ENCODE results near the gene PPARA. TPM values are rescaled to one million over a fixed set of nuclear protein-coding genes. Genes with fewer than 3 reads are reported as not detected.

Gene PPARA
- total RNA-seq, 1 donor from 2014 or later = 101 TPM

DNA sequence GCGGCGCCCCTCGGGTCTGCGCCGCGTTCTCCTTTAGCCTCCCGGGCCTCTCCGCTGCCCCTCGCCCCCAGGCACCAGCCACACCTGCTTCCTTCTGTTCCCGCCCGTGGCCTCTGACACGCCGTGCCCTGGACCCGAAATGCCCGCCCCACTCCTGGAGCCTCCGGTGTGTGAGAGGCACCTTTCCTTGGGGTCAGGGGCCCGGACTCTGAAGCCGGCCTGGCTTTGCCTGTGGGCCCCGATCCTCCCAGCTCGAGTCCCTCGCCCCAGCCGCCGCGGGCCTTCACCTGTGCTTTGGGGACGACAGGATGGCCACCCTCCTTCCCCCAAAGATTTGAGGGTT, 100.4 kb downstream of the PPARA start:
- no peak for DNase-seq
- Histone ChIP-seq H3K4me1 (peaks cover 64% of the 10 kb centered on the region), H3K36me3 (no peaks in the 10 kb centered on the region), H3K27ac (replicated peaks) (peak overlapping the region; percentile 96), H3K4me3 (peak overlapping the region; percentile 93), H3K27me3 (ENCODE audit: low read depth) (no peaks in the 10 kb centered on the region), H3K9me3 (replicated peaks) (no peaks in the 10 kb centered on the region)
- TF ChIP-seq, protein P1, sequence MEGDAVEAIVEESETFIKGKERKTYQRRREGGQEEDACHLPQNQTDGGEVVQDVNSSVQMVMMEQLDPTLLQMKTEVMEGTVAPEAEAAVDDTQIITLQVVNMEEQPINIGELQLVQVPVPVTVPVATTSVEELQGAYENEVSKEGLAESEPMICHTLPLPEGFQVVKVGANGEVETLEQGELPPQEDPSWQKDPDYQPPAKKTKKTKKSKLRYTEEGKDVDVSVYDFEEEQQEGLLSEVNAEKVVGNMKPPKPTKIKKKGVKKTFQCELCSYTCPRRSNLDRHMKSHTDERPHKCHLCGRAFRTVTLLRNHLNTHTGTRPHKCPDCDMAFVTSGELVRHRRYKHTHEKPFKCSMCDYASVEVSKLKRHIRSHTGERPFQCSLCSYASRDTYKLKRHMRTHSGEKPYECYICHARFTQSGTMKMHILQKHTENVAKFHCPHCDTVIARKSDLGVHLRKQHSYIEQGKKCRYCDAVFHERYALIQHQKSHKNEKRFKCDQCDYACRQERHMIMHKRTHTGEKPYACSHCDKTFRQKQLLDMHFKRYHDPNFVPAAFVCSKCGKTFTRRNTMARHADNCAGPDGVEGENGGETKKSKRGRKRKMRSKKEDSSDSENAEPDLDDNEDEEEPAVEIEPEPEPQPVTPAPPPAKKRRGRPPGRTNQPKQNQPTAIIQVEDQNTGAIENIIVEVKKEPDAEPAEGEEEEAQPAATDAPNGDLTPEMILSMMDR (IDR thresholded peaks at IDR 0.05; ENCODE audit: borderline replicate concordance) = no peak
- intact Hi-C loops (cut with micrococcal nuclease) = no loop called here

DNA sequence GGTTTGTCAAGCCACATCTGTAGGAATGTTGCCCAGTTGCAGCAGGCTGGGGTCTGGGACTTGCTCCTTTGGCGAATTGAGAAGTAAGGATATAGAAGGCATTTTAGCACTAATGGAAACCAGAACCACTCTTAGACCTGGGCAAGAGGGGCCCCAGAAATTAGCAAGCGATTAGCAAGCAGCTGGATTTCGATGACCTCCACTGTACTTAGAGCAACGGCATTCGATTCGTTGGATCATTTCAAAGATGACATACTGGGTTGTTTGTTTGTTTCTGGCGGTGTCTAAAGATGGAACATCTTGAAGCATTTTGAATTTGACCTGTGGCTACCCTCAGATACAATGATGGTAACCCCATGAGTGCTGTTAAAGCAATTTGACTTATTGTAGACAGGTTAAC, 100.9 kb downstream of the PPARA start:
- Histone ChIP-seq H3K4me1 (peaks cover 59% of the 10 kb centered on the region), H3K36me3 (no peaks in the 10 kb centered on the region), H3K4me3 (peak overlapping the region; percentile 93), H3K27me3 (ENCODE audit: low read depth) (no peaks in the 10 kb centered on the region), H3K27ac (replicated peaks) (peak overlapping the region; percentile 96), H3K9me3 (replicated peaks) (no peaks in the 10 kb centered on the region)
- DNase-seq = no peak
- TF ChIP-seq, protein P1 (IDR thresholded peaks at IDR 0.05; ENCODE audit: borderline replicate concordance) = no peak
- intact Hi-C loops (cut with micrococcal nuclease) = no loop called here

GRCh38 chr22:46251816-46252380, 101.6 kb downstream of the PPARA start:
- H3K9me3 ChIP-seq (replicated peaks) = no peaks in the 10 kb centered on the region
- H3K27me3 ChIP-seq (ENCODE audit: low read depth) = no peaks in the 10 kb centered on the region
- intact Hi-C loops (cut with micrococcal nuclease) = no loop called here
- peaks cover 53% of the 10 kb centered on the region for H3K4me1 ChIP-seq
- H3K27ac ChIP-seq (replicated peaks) = no peak overlapping the region
- no peaks in the 10 kb centered on the region for H3K36me3 ChIP-seq
- DNase-seq = no peak
- TF ChIP-seq, protein P1 (IDR thresholded peaks at IDR 0.05; ENCODE audit: borderline replicate concordance) = no peak
- H3K4me3 ChIP-seq = no peak overlapping the region

DNA sequence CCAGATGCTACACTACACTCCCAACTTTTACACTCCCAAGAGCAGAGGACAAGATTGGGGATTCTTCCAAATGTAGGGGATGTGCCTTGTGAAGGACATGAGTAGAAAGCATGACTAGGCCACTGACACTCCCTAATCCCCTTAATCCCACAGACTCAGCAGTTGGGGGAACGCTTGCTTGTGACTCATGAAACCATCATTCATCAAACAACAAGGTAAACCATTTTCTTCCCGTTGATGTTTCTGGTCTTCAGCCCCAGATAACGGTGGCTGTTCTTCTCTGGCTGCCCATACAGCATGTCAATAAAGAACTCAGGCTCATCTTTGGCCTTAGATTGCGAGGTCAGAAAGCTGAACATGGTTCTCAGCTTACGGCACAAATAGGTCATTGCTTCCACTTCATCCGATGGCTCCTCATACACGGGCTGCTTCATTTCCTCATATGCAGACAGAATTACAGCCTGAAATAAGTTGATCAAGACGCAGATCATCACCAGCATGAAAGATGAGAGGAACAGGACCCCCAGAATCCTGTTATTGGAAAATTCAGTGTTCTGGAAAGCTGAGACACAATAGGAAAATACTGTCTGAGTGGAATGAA, 106.1 kb downstream of the PPARA start:
- no peak for DNase-seq
- Histone ChIP-seq H3K4me3 (no peak overlapping the region), H3K27me3 (ENCODE audit: low read depth) (no peaks in the 10 kb centered on the region), H3K4me1 (peaks cover 9% of the 10 kb centered on the region), H3K9me3 (replicated peaks) (no peaks in the 10 kb centered on the region), H3K27ac (replicated peaks) (no peak overlapping the region), H3K36me3 (no peaks in the 10 kb centered on the region)
- TF ChIP-seq, protein P1 (IDR thresholded peaks at IDR 0.05; ENCODE audit: borderline replicate concordance) = no peak
- intact Hi-C loops (cut with micrococcal nuclease) = no loop called here

DNA sequence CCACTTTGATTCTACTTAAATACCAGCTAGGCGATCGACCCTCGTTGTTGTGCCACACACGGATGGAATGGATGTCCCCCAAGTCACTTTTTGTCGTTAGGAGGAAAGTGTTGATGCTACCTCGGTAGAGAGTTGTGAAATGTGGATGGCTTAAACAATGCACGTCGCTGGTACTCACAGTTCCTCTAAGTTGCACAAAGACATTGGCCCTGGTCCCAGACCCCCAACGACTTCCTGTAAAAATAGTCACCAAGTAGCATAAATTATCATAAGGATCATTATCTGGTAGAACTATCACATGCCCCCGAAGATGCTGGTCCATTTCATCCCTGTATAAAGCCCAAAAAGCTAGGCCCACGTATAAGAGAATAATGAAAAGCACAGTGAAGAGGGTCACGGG, 109.0 kb downstream of the PPARA start:
- TF ChIP-seq, protein P1 (IDR thresholded peaks at IDR 0.05; ENCODE audit: borderline replicate concordance) = no peak
- Histone ChIP-seq H3K27ac (replicated peaks) (no peak overlapping the region), H3K4me3 (no peak overlapping the region), H3K4me1 (peaks cover 5% of the 10 kb centered on the region), H3K9me3 (replicated peaks) (no peaks in the 10 kb centered on the region), H3K36me3 (no peaks in the 10 kb centered on the region), H3K27me3 (ENCODE audit: low read depth) (no peaks in the 10 kb centered on the region)
- no peak for DNase-seq
- intact Hi-C loops (cut with micrococcal nuclease) = no loop called here

All from left ventricle myocardium inferior (tissue), 1 donor.